ENCODE data around the gene CCL25. TPM values are rescaled to one million over a fixed set of nuclear protein-coding genes. Genes with fewer than 3 reads are reported as not detected.

Gene CCL25
- total and polyA plus RNA-seq, 2 experiments from 2014 or later = 0.52 to 0.73 TPM

- no peak for TF ChIP-seq ZNF462 (CRISPR knock-in tag; IDR thresholded peaks at IDR 0.05)
Observed at GRCh38 chr19:8074501-8074900, 21.9 kb downstream of the CCL25 start (continued).

- H3K27me3 ChIP-seq (ENCODE audit: insufficient read depth) = no peaks in the 10 kb centered on the region
- no peaks in the 10 kb centered on the region for H3K4me1 ChIP-seq (ENCODE audit: insufficient read depth)
- H3K4me3 ChIP-seq = no peak overlapping the region
- TF ChIP-seq ETS1 (IDR thresholded peaks at IDR 0.05) (no peak), EZH2phosphoT487 (IDR thresholded peaks at IDR 0.05; ENCODE audit: unreplicated experiment) (no peak), ZNF331 (CRISPR knock-in tag; IDR thresholded peaks at IDR 0.05; ENCODE audit: low read depth) (no peak), NANOG (IDR thresholded peaks at IDR 0.05; ENCODE audit: borderline replicate concordance) (no peak)
- H3K4me2 ChIP-seq = no peak overlapping the region
- H3K27ac ChIP-seq (ENCODE audit: low read depth) = no peak overlapping the region
- no peak for DNase-seq (ENCODE audit: low spot score)
- H3K9me2 ChIP-seq (ENCODE audit: insufficient read depth) = no peaks in the 10 kb centered on the region
- Mint-ChIP-seq H3K9me3 (peaks cover 12% of the 10 kb centered on the region), H3K4me3 (no peak overlapping the region), H3K27ac (no peak overlapping the region), H3K36me3 (ENCODE audit: low read depth) (peaks cover 65% of the 10 kb centered on the region), H3K4me1 (no peaks in the 10 kb centered on the region), H3K27me3 (ENCODE audit: insufficient read depth, low read depth, poor library complexity) (peaks cover 14% of the 10 kb centered on the region)
- no peak for ATAC-seq
- H4K20me1 ChIP-seq (replicated peaks; ENCODE audit: insufficient read depth) = no peaks in the 10 kb centered on the region; the same call in 1 of the 2 replicates
- no peak overlapping the region for H2AFZ ChIP-seq
- H3K36me3 ChIP-seq (ENCODE audit: insufficient read depth) = no peaks in the 10 kb centered on the region
- no peaks in the 10 kb centered on the region for H3K79me2 ChIP-seq (replicated peaks; ENCODE audit: insufficient read depth)
- H3F3A ChIP-seq (replicated peaks; ENCODE audit: low read depth) = no peaks in the 10 kb centered on the region
Observed at GRCh38 chr19:8075158-8076074, 22.9 kb downstream of the CCL25 start.
